ENCODE results near the gene ESRRA.

GRCh38 chr11:64313491-64314145, 8.3 kb downstream of the ESRRA start:
- no peak for TF ChIP-seq CTCF (conservative IDR thresholded peaks at IDR 0.05)
- no peak for TF ChIP-seq EZH2 (IDR thresholded peaks at IDR 0.05; ENCODE audit: low read depth)
